Measurements from ENCODE around the gene RNF151. TPM values are rescaled to one million over a fixed set of nuclear protein-coding genes. Genes with fewer than 3 reads are reported as not detected.

RNF151 gene
- total and polyA plus RNA-seq, 10 of the 15 experiments (the other 5 are each of a cell fraction or from before 2014, with no cell fraction given), result 0.17 to 0.56 TPM; not detected in 8

- TF ChIP-seq SPI1 (IDR thresholded peaks at IDR 0.05; ENCODE audit: borderline replicate concordance, insufficient read depth, low read depth, low read length) (no peak), NBN (IDR thresholded peaks at IDR 0.05) (no peak), SIN3A (IDR thresholded peaks at IDR 0.05; ENCODE audit: low read depth, low read length) (peak; percentile 27; the same call in 1 of the 2 replicates), NKRF (conservative IDR thresholded peaks at IDR 0.05) (peak; percentile 84), ATF2 (IDR thresholded peaks at IDR 0.05; ENCODE audit: low read length) (no peak), BMI1 (IDR thresholded peaks at IDR 0.05; ENCODE audit: borderline replicate concordance) (no peak), HDAC2 (IDR thresholded peaks at IDR 0.05) (no peak), HCFC1 (IDR thresholded peaks at IDR 0.05; ENCODE audit: low read length) (peak; percentile 90), USF1 (IDR thresholded peaks at IDR 0.05; ENCODE audit: borderline replicate concordance, extremely low read length, insufficient read depth, low read depth, low read length) (no peak), RAD51 (IDR thresholded peaks at IDR 0.05) (no peak), YY1 (IDR thresholded peaks at IDR 0.05; ENCODE audit: low read depth, low read length) (peak; percentile 84), POLR2AphosphoS2 (IDR thresholded peaks at IDR 0.05; ENCODE audit: low read depth, low read length) (peak; percentile 77), RUNX3 (IDR thresholded peaks at IDR 0.05; ENCODE audit: low read length) (peak; percentile 69), IRF5 (IDR thresholded peaks at IDR 0.05; ENCODE audit: borderline replicate concordance) (no peak), BCLAF1 (IDR thresholded peaks at IDR 0.05) (no peak), PAX8 (IDR thresholded peaks at IDR 0.05) (no peak), ZNF687 (IDR thresholded peaks at IDR 0.05) (peak; percentile 61)
These were observed 7.2 kb upstream of the RNF151 start, which contains the start of gene NDUFB10 (continued) for GRCh38 chr16:1959269-1960039.

Measured in GM12878 (cell line).